ENCODE results near the gene SMLR1.

The SMLR1 gene

DNA sequence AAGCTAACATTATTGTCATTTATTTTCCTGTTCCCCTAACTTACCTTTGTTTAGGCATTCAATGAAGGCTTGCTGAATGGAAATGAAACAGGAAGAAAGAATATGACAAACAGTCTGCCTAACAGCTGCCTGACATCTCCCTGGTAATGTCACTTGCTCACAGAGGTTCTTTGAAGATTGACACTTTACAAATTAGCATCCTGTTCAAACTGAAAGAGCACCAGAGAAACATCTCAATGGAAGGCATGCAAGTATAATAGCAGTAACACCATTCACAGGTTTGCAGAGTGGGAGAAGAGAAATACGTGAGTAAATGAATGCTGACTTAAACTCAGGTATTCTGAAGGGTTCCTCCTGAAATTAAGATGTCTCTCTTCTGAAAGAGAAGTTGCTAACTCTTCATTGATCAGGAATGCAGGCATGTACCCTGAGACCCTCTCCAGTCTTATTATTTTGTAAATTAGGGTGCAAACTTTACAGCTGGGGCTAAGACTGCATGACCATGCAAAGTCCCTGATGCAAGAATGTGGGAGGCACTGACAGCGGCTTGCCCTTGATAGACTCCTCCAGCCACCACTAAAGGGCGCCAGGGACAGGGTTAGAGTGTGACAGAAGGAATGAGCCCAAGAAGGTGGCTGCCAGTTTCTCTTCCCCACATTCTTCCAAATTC is 1.3 kb upstream of the SMLR1 start:
- TF ChIP-seq, protein P1, sequence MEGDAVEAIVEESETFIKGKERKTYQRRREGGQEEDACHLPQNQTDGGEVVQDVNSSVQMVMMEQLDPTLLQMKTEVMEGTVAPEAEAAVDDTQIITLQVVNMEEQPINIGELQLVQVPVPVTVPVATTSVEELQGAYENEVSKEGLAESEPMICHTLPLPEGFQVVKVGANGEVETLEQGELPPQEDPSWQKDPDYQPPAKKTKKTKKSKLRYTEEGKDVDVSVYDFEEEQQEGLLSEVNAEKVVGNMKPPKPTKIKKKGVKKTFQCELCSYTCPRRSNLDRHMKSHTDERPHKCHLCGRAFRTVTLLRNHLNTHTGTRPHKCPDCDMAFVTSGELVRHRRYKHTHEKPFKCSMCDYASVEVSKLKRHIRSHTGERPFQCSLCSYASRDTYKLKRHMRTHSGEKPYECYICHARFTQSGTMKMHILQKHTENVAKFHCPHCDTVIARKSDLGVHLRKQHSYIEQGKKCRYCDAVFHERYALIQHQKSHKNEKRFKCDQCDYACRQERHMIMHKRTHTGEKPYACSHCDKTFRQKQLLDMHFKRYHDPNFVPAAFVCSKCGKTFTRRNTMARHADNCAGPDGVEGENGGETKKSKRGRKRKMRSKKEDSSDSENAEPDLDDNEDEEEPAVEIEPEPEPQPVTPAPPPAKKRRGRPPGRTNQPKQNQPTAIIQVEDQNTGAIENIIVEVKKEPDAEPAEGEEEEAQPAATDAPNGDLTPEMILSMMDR (conservative IDR thresholded peaks at IDR 0.05): no peak
- TF ChIP-seq ZFX (IDR thresholded peaks at IDR 0.05): no peak
- H3K27ac ChIP-seq: no peak overlapping the region

DNA sequence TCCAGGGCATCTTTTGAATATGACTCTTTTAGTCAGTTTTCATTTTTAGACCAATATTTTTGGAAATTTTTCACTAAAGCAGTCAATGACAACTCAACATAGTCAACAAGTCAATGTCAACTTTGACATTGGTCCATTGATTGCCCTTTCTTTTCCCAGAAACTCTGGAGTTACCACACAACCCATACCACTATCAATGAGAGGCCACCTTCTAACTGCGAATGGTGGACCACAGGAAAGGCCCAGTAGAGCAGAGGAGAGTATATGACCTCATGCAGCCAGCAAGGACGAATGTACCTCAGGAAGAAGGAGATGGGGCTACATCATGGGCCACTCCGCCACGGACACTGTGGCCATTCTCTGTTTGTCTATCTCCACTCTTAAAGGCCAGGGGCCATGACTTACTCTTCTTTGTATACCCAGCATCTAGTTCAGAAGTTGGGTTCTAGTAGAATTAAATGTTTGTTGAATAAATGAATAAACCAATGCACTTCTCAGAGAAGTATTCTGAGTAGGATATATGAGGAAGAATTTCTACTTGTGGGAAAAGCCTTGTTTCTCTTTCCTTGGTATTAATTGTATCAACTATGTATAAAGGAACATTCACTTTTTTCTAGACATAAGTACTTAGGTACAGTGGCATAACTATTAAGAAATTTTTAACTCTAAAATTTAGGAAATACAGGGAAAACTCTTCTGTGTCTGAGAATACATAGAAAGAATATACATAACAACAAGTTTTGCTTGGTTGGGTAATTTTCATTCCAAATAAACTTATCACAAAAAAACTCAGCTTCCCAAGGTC is 562 bp upstream of the SMLR1 start:
- H3K27ac ChIP-seq: no peak overlapping the region
- no peak for TF ChIP-seq ZFX (IDR thresholded peaks at IDR 0.05)
- TF ChIP-seq, protein P1 (conservative IDR thresholded peaks at IDR 0.05): no peak

DNA sequence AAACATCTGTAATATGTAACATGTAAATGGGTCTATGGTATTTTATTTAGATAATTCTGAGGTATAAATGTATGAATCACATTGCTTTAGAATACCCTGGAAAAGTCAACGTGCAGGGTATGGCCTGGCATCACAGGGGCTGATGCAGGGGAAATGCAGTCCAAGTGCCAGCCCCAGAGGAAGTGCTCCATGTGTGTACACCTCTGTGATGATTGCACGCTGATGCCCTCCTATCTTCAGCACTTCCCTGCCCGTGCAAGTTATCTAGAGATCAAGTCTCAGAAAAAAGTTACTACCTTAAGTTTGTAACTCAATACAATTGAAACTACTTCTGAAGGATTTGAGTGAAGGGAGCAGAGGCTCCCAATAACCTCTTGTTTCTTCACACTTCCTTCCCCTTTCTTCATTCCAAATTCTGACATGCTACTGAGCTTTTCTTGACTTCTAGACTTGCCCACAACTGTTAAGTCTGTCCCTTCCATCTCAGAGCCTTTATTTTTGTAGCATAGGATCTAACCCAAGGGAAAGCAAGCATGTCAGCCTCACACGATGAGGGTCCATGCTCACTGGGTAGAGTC is 2.2 kb downstream of the SMLR1 start:
- no peak for TF ChIP-seq ZFX (IDR thresholded peaks at IDR 0.05)
- TF ChIP-seq, protein P1 (conservative IDR thresholded peaks at IDR 0.05): no peak
- no peak overlapping the region for H3K27ac ChIP-seq

DNA sequence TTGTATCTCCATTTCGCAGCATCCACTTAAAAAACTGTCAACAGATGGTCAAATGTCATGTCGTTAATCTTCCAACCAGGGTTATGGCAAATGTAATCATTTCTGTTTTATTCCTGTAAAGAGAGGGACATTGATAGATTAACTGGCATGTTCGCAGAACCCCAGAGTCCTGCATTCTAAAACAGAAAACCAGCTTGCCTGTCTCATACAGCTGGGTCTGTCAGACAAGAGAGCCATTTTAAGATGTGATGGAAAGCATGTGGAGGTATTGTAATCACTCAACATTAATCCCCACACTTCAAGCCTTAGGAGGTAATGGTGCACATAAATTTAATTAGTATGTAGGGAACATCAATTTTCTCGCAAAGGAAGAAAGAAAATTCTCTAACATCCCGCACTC is 4.4 kb downstream of the SMLR1 start:
- H3K27ac ChIP-seq: no peak overlapping the region
- TF ChIP-seq, protein P1 (conservative IDR thresholded peaks at IDR 0.05): no peak
- TF ChIP-seq ZFX (IDR thresholded peaks at IDR 0.05): no peak

DNA sequence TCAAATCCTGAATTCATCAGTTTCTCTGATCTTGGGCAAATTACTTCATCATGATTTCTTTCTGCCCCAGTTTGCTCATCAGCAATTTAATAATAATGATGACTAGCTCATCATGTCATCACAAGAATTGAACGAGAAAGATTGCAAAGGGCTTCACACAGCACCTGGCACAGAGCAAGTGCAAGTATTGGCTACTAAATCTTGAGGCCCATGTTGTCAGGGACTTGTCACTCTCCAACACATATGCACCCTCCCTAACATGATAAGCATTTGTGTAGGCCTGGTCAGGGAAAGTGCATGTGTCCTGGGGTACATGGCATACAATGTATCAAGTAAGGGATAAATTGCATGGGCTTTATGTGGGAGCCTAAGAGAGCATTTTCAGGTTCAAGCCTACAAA is 6.4 kb downstream of the SMLR1 start:
- no peak overlapping the region for H3K27ac ChIP-seq
- no peak for TF ChIP-seq ZFX (IDR thresholded peaks at IDR 0.05)
- TF ChIP-seq, protein P1 (conservative IDR thresholded peaks at IDR 0.05): no peak

DNA sequence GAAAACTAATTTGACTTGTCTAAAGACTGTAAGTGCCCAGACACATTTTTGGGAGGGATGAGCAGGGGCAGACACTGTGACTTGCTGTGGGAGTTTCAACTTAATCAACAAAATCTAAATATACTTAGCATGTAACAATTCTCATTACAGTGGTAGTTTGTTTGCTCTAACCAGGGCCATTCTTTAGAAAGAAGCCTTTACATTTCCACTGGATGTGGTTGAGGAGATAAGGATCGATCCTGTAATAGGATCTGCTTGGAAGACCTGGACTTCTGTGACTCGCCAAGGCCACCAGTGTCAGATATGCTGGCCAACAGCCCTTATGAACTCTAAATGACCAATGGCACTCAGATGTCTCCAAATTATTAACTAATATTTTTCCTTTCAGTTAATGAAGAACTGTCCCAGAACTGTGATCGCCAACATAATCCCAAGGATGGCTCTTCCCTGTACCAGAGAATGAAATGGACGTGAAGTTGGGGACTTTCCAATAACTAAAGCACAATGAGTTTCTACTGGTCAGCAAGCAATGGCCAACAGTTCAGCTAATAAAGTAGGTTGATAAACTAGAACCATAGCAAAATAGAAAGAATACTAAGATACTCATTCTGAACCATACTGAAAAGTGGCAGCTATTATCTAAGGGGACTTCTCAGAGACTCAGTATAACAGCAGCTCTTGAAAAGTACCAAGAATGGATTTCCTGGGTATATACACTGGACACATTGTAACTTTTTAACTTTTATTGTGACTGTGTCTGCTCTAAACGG is 7.5 kb downstream of the SMLR1 start:
- H3K27ac ChIP-seq: no peak overlapping the region
- TF ChIP-seq ZFX (IDR thresholded peaks at IDR 0.05): no peak
- TF ChIP-seq, protein P1 (conservative IDR thresholded peaks at IDR 0.05): no peak

Measured in C4-2B (cell line).